HCT116 (cell line): ENCODE data around the gene HERC3. TPM values are rescaled to one million over a fixed set of nuclear protein-coding genes. Genes with fewer than 3 reads are reported as not detected.

ENCODE experiments used
- ATAC-seq: fragments of 200-7000 bp; cut with Tn5 transposase; 2 replicates; pipeline ENCODE4 v1.9.1; 2020; ENCODE audit warnings: mild to moderate bottlenecking, moderate library complexity
- BruUV-seq: library from RNA; stranded (reverse); fragments of 400-500 nt; replicated peaks from 2 replicates; lab custom pipeline; 2021; lab: Mats Ljungman, UMichigan
- CTCF ChIA-PET: fragments of 300-600 bp; sonication (Branson Sonifier 250); formaldehyde crosslinking; loops from one replicate; lab custom pipeline; 2021; ENCODE audit warnings: antibody characterized with exemption; lab: Charles Lee
- POLR2A ChIA-PET: fragments of 300-600, 350-600 bp; sonication (Branson Sonifier 250); formaldehyde crosslinking; loops from one replicate; lab custom pipeline; 2021; ENCODE audit warnings: antibody characterized with exemption; lab: Charles Lee
- RAD21 ChIA-PET, 2 experiments: fragments of 300-600 bp; sonication (Branson Sonifier 250); formaldehyde crosslinking; loops; one replicate each; lab custom pipeline; 2023; ENCODE audit warnings: low total read pairs in 2 of 2; ENCODE audit not compliant: uncharacterized antibody in 2 of 2, unreplicated experiment in 2 of 2, low non-redundant PET in 1 of 2; lab: Charles Lee
- DNase-seq: peaks from one replicate; pipeline ENCODE4 v3.0.0-alpha.2; 2010; ENCODE audit warnings: low read depth, low spot score
- H2AFZ ChIP-seq: fragments of 200-600 bp; shearing (Covaris generic), sonication (generic); 2 replicates; pipeline ENCODE4 v1.6.1; 2017; ENCODE audit warnings: low read depth, mixed run types, mixed read lengths, antibody characterized with exemption, low read length; ENCODE audit not compliant: poor library complexity, severe bottlenecking
- H3K27ac ChIP-seq: 2 replicates; pipeline ENCODE4 v1.5.1; 2012; ENCODE audit warnings: low read depth, low read length
- H3K27me3 ChIP-seq: fragments of 200-600 bp; sonication (generic); 2 replicates; pipeline ENCODE4 v1.6.1; 2016; ENCODE audit warnings: mixed run types, low read length, mixed read lengths; ENCODE audit not compliant: insufficient read depth
- H3K36me3 ChIP-seq, 2 experiments: fragments of 200-500 bp in 1 of 2; fragments of 200-600 bp in 1 of 2; sonication (Bioruptor generic) in 1 of 2; sonication (generic) in 1 of 2; 2 replicates each; pipeline versions ENCODE4 v1.5.1 to v1.6.1; 2014 to 2016; ENCODE audit warnings: low read length in 2 of 2, inconsistent platforms in 1 of 2, mixed read lengths in 1 of 2, mixed run types in 1 of 2; ENCODE audit not compliant: insufficient read depth in 2 of 2, control insufficient read depth in 1 of 2
- H3K4me1 ChIP-seq, 2 experiments: fragments of 200-600 bp in 1 of 2; sonication (generic) in 1 of 2; 2 replicates each; pipeline versions ENCODE4 v1.5.1 to v1.6.1; 2012 to 2017; ENCODE audit warnings: low read length in 2 of 2, inconsistent platforms in 1 of 2, mild to moderate bottlenecking in 1 of 2, mixed read lengths in 1 of 2, mixed run types in 1 of 2, moderate library complexity in 1 of 2; ENCODE audit not compliant: insufficient read depth in 2 of 2, control insufficient read depth in 1 of 2
- H3K4me2 ChIP-seq: fragments of 200-600 bp; sonication (generic); 2 replicates; pipeline ENCODE4 v1.6.1; 2017; ENCODE audit warnings: mixed run types, low read length, mixed read lengths
- H3K4me3 ChIP-seq, 2 experiments: fragments of 200-600 bp in 1 of 2; sonication (generic) in 1 of 2; replicated peaks in 1 of 2; 2 replicates each; pipeline ENCODE4 v1.5.1; 2011 to 2016; ENCODE audit warnings: low read length in 2 of 2, control low read depth in 1 of 2, low read depth in 1 of 2, mild to moderate bottlenecking in 1 of 2, mixed read lengths in 1 of 2, mixed run types in 1 of 2
- H3K79me2 ChIP-seq: fragments of 200-600 bp; sonication (generic); 2 replicates; pipeline ENCODE4 v1.6.1; 2017; ENCODE audit warnings: mild to moderate bottlenecking, mixed run types, low read length, moderate library complexity, mixed read lengths; ENCODE audit not compliant: insufficient read depth
- H3K9ac ChIP-seq: fragments of 200-600 bp; sonication (generic); 2 replicates; pipeline ENCODE4 v1.6.1; 2016; ENCODE audit warnings: low read length, mixed read lengths
- H3K9me2 ChIP-seq: fragments of 200-600 bp; sonication (generic), shearing (Covaris generic); 2 replicates; pipeline ENCODE4 v1.6.1; 2017; ENCODE audit warnings: mixed run types, mild to moderate bottlenecking, moderate library complexity; ENCODE audit not compliant: insufficient read depth
- H3K9me3 ChIP-seq, 2 experiments: fragments of 200-500 bp in 1 of 2; fragments of 200-600 bp in 1 of 2; sonication (Bioruptor generic) in 1 of 2; sonication (generic) in 1 of 2; 2 replicates each; pipeline ENCODE4 v1.6.1; 2014 to 2017; ENCODE audit warnings: low read length in 2 of 2, mixed read lengths in 2 of 2, inconsistent platforms in 1 of 2, low read depth in 1 of 2, mild to moderate bottlenecking in 1 of 2, mixed run types in 1 of 2, moderate library complexity in 1 of 2; ENCODE audit not compliant: control insufficient read depth in 1 of 2, insufficient read depth in 1 of 2
- H4K20me1 ChIP-seq: fragments of 200-600 bp; sonication (generic), shearing (Covaris generic); 2 replicates; pipeline ENCODE4 v1.6.1; 2017; ENCODE audit warnings: mixed run types, mild to moderate bottlenecking, moderate library complexity; ENCODE audit not compliant: insufficient read depth
- CBX3 ChIP-seq: IDR thresholded peaks from 2 replicates; pipeline ENCODE4 v1.6.1; 2012; ENCODE audit warnings: low read depth
- EGR1 ChIP-seq: IDR thresholded peaks from 2 replicates; pipeline ENCODE4 v1.6.1; 2012; ENCODE audit warnings: low read depth
- ELF1 ChIP-seq: IDR thresholded peaks from 2 replicates; pipeline ENCODE4 v1.6.1; 2012; ENCODE audit warnings: low read depth, borderline replicate concordance
- EZH2 ChIP-seq: fragments of 200-600 bp; sonication (generic); IDR thresholded peaks from 2 replicates; pipeline ENCODE4 v1.6.1; 2017; ENCODE audit warnings: antibody characterized with exemption, mixed run types
- FOSL1 ChIP-seq: IDR thresholded peaks from 2 replicates; pipeline ENCODE4 v1.6.1; 2012; ENCODE audit warnings: low read depth
- JUND ChIP-seq: IDR thresholded peaks from 2 replicates; pipeline ENCODE4 v1.6.1; 2012
- RAD21 ChIP-seq: IDR thresholded peaks from 2 replicates; pipeline ENCODE4 v1.6.1; 2012; ENCODE audit warnings: low read depth, mild to moderate bottlenecking
- SIN3A ChIP-seq: IDR thresholded peaks from 2 replicates; pipeline ENCODE4 v1.6.1; 2012; ENCODE audit warnings: low read depth
- SP1 ChIP-seq: IDR thresholded peaks from 2 replicates; pipeline ENCODE4 v1.6.1; 2012; ENCODE audit warnings: low read depth
- TCF7L2 ChIP-seq: IDR thresholded peaks from 2 replicates; pipeline ENCODE4 v1.7.0; 2011; ENCODE audit warnings: borderline replicate concordance, inconsistent platforms; ENCODE audit not compliant: insufficient read depth, insufficient read length; ENCODE audit errors: extremely low read depth
- intact Hi-C: fragments of 100-400 bp; cut with micrococcal nuclease; formaldehyde crosslinking; loops from 2 replicates; pipeline ENCODE4 v1.10.0; 2022
- total RNA-seq: library from RNA; stranded (reverse); gene quantifications from one replicate; pipeline ENCODE4 v1.2.1, GENCODE V29; 2021; ENCODE audit not compliant: unreplicated experiment
- TF ChIP-seq, protein P1 (sequence below): IDR thresholded peaks from 2 replicates; pipeline ENCODE4 v1.6.1; 2011; ENCODE audit warnings: mild to moderate bottlenecking, low read length, moderate library complexity; ENCODE audit not compliant: insufficient replicate concordance; ENCODE audit errors: extremely low read depth
- TF ChIP-seq, protein P2 (sequence below): IDR thresholded peaks from 2 replicates; pipeline ENCODE4 v1.6.1; 2012
- TF ChIP-seq, protein P3 (sequence below): IDR thresholded peaks from 2 replicates; pipeline ENCODE4 v1.6.1; 2012; ENCODE audit warnings: low read depth

The HERC3 gene
- total RNA-seq, 1 experiment from 2014 or later = 10.8 TPM

DNA sequence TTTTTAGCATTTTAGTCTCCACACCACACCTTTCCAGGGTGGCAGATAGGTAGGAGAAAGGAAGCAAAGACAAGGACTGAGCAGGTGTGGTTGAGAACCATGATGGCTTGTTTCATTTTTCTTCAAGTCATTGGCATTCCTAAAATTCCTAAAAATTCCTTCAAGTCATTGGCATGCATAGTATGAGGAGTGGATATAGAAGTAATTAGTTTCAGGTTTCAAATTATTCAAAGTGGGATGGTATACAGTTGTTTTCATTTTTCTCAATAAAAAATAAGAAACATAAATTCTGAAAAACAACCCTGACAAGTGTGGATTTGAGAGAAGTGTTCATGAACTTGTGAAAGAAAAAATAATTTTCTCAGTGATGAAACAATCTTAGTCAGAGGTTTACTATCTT, 22.3 kb upstream of the HERC3 start:
- Histone ChIP-seq H3K9me3 (no peaks in the 10 kb centered on the region), H3K27me3 (no peaks in the 10 kb centered on the region), H3K9ac (no peak overlapping the region), H3K9me2 (no peaks in the 10 kb centered on the region; the same call in 1 of the 2 replicates), H3K36me3 (no peaks in the 10 kb centered on the region), H3K4me1 (peaks cover 0 to 9% of the 10 kb centered on the region in 2 experiments; a peak in 2 of 4 replicates), H3K4me3 (no peak overlapping the region), H4K20me1 (no peaks in the 10 kb centered on the region), H3K4me2 (no peak overlapping the region)
- ATAC-seq = no peak
- POLR2A ChIA-PET = no interaction called here
- BruUV-seq = no TSS peak
- TF ChIP-seq EGR1 (no peak), CBX3 (no peak)
- TF ChIP-seq, protein P1, sequence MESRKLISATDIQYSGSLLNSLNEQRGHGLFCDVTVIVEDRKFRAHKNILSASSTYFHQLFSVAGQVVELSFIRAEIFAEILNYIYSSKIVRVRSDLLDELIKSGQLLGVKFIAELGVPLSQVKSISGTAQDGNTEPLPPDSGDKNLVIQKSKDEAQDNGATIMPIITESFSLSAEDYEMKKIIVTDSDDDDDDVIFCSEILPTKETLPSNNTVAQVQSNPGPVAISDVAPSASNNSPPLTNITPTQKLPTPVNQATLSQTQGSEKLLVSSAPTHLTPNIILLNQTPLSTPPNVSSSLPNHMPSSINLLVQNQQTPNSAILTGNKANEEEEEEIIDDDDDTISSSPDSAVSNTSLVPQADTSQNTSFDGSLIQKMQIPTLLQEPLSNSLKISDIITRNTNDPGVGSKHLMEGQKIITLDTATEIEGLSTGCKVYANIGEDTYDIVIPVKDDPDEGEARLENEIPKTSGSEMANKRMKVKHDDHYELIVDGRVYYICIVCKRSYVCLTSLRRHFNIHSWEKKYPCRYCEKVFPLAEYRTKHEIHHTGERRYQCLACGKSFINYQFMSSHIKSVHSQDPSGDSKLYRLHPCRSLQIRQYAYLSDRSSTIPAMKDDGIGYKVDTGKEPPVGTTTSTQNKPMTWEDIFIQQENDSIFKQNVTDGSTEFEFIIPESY = no peak
- TF ChIP-seq, all 23 proteins: peak for 0
- intact Hi-C loops = no loop called here
- H3K79me2 ChIP-seq = no peaks in the 10 kb centered on the region
- ChIA-PET CTCF (no interaction called here), RAD21 (no interaction called here)
- no peak overlapping the region for H2AFZ ChIP-seq
- H3K27ac ChIP-seq = no peak overlapping the region
- DNase-seq = no peak

DNA sequence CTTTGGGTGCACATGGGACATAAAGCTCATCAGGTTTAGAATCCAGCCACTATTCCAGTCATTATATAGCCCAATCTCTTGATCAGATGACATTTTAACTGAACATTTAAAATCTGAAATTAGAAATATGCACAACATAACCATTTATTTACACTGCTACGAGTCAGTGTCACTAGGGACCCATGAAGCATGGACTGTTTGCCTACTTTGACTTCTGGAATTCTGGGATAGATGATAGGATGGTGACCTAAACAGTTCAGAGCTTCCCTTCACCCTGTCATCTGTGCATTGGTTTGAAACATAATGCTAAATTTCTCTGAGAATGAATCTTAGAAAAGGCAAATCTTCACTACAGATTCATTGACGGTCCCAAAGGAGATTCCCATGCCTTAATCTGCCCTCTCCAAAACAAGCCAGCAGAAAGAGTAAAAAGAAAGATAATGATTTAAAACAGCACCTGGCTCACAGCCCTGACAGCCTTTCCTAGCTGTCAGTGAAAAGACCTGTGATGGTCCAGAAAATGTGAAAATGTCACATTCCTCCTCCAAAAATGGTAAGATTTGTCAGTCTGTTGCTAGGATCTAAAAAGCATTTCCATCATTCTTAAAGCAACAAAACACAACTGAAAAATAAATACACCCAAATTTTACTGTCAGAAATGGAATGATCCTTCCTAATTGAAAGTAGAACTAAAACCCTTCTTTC, 18.9 kb upstream of the HERC3 start:
- no peaks in the 10 kb centered on the region for H3K9me3 ChIP-seq
- BruUV-seq = no TSS peak
- RAD21 ChIA-PET = no interaction called here
- H3K27me3 ChIP-seq = no peaks in the 10 kb centered on the region
- H3K4me2 ChIP-seq = peak overlapping the region; percentile 19; the same call in 1 of the 2 replicates
- CTCF ChIA-PET = interaction anchor here (0.9 to 1.7 kb wide), 5 partner anchors 10 to 217 kb away, joined by 3 to 7 read pairs (median 4); no protein-coding TSS in a partner anchor
- no peaks in the 10 kb centered on the region; the same call in 1 of the 2 replicates for H3K9me2 ChIP-seq
- peaks cover 0 to 9% of the 10 kb centered on the region in 2 experiments; a peak in 2 of 4 replicates for H3K4me1 ChIP-seq
- no peaks in the 10 kb centered on the region for H3K79me2 ChIP-seq
- TF ChIP-seq RAD21 (no peak), ELF1 (no peak), JUND (no peak), FOSL1 (no peak), SP1 (no peak), EZH2 (no peak), TCF7L2 (no peak), EGR1 (no peak), SIN3A (no peak)
- TF ChIP-seq, protein P2, sequence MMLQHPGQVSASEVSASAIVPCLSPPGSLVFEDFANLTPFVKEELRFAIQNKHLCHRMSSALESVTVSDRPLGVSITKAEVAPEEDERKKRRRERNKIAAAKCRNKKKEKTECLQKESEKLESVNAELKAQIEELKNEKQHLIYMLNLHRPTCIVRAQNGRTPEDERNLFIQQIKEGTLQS = no peak
- TF ChIP-seq, protein P3, sequence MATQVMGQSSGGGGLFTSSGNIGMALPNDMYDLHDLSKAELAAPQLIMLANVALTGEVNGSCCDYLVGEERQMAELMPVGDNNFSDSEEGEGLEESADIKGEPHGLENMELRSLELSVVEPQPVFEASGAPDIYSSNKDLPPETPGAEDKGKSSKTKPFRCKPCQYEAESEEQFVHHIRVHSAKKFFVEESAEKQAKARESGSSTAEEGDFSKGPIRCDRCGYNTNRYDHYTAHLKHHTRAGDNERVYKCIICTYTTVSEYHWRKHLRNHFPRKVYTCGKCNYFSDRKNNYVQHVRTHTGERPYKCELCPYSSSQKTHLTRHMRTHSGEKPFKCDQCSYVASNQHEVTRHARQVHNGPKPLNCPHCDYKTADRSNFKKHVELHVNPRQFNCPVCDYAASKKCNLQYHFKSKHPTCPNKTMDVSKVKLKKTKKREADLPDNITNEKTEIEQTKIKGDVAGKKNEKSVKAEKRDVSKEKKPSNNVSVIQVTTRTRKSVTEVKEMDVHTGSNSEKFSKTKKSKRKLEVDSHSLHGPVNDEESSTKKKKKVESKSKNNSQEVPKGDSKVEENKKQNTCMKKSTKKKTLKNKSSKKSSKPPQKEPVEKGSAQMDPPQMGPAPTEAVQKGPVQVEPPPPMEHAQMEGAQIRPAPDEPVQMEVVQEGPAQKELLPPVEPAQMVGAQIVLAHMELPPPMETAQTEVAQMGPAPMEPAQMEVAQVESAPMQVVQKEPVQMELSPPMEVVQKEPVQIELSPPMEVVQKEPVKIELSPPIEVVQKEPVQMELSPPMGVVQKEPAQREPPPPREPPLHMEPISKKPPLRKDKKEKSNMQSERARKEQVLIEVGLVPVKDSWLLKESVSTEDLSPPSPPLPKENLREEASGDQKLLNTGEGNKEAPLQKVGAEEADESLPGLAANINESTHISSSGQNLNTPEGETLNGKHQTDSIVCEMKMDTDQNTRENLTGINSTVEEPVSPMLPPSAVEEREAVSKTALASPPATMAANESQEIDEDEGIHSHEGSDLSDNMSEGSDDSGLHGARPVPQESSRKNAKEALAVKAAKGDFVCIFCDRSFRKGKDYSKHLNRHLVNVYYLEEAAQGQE = no peak
- no peaks in the 10 kb centered on the region for H3K36me3 ChIP-seq
- intact Hi-C loops = no loop called here
- H3K4me3 ChIP-seq = no peak overlapping the region
- no peaks in the 10 kb centered on the region for H4K20me1 ChIP-seq
- ATAC-seq = no peak
- no peak for DNase-seq
- H2AFZ ChIP-seq = peak overlapping the region; percentile 69
- POLR2A ChIA-PET = no interaction called here
- H3K27ac ChIP-seq = no peak overlapping the region
- H3K9ac ChIP-seq = no peak overlapping the region
